Glutamatergic neuron (in vitro differentiated cells): Measurements from ENCODE around the gene CBX5. TPM values are rescaled to one million over a fixed set of nuclear protein-coding genes. Genes with fewer than 3 reads are reported as not detected.
"Not testable (repeated sequence)": the region's sequence is repeated elsewhere in the genome, so short reads cannot be mapped to it uniquely, and the experiment has no call there.

Experiments used
- DNase-seq: peaks from one replicate; pipeline ENCODE4 v3.0.0; 2022
- H3K27ac Mint-ChIP-seq: one replicate; pipeline ENCODE4 v1.8.0; 2020; ENCODE audit warnings: mild to moderate bottlenecking, mixed read lengths, inconsistent platforms; ENCODE audit not compliant: unreplicated experiment
- H3K27me3 Mint-ChIP-seq: one replicate; pipeline ENCODE4 v1.8.0; 2020; ENCODE audit warnings: mild to moderate bottlenecking, moderate library complexity, mixed read lengths, inconsistent platforms; ENCODE audit not compliant: unreplicated experiment
- H3K36me3 Mint-ChIP-seq: one replicate; pipeline ENCODE4 v1.8.0; 2020; ENCODE audit warnings: mild to moderate bottlenecking, mixed read lengths, inconsistent platforms; ENCODE audit not compliant: unreplicated experiment
- H3K4me1 Mint-ChIP-seq: one replicate; pipeline ENCODE4 v1.8.0; 2020; ENCODE audit warnings: mild to moderate bottlenecking, low read depth, mixed read lengths, inconsistent platforms; ENCODE audit not compliant: unreplicated experiment
- H3K4me3 Mint-ChIP-seq: one replicate; pipeline ENCODE4 v1.8.0; 2020; ENCODE audit warnings: mild to moderate bottlenecking, mixed read lengths, inconsistent platforms; ENCODE audit not compliant: unreplicated experiment
- H3K9me3 Mint-ChIP-seq: one replicate; pipeline ENCODE4 v1.8.0; 2020; ENCODE audit warnings: mild to moderate bottlenecking, moderate library complexity, mixed read lengths, inconsistent platforms; ENCODE audit not compliant: unreplicated experiment
- long read RNA-seq: library from polyadenylated mRNA; unstranded; transcript quantifications from one replicate; pipeline ENCODE4 v2.0.0, GENCODE V29; 2020; ENCODE audit not compliant: unreplicated experiment
- total RNA-seq: library from RNA; stranded (reverse); fragmentation: NEBNext Ultra II Directional; extraction: Animal tissue kit (Norgen Biotek cat#: 25700); gene quantifications from one replicate; pipeline ENCODE4 v1.2.1, GENCODE V29; 2021; ENCODE audit not compliant: unreplicated experiment
- TF ChIP-seq, protein P1 (sequence below): fragments of 200-600 bp; sonication (generic); IDR thresholded peaks from one replicate; pipeline ENCODE4 v1.5.0; 2021; ENCODE audit not compliant: partially characterized antibody, unreplicated experiment

Gene CBX5
- total RNA-seq: 225 TPM
- long read RNA-seq, full-length matches to known transcripts: 25 of 32 reads
- long read RNA-seq, partial matches to known transcripts: 4 of 32 reads
- long read RNA-seq, other reads (novel, unspliced or antisense): 3 of 32 reads

DNA sequence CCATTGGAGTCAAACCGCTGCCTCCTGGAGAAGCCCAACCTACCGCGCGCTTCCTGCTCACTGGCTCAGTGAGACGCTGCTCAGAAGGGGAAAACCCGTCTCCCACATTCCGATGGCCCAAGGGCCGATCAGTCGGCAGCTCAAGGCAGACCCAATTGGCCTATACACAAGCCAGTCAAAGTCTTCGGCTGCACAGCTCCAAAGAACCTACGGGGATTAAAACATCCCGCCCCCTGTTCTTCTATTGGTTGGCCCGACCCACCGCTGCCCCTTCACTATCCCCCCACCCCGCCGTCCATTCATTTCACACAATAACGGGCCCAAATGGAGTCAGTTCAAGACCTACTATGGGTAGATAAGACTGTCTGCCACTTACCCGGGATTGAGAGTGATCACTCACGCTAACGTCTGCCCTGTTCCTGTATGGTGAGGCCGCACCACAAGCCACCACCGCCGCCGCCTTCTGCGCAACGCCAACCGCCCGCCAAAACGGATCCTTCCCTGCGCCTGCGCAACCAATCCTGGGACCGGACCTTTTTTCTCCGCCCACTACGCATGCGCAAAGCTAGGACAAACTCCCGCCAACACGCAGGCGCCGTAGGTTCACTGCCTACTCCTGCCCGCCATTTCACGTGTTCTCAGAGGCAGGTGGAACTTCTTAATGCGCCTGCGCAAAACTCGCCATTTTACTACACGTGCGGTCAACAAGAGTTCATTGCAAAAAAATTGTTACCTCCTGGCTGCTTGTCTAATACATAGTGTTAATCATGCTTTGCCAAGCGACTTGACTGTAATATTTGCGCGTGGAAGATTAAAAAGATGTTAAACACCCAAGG lies at the start of gene CBX5:
CBX5 (minus strand) TSS at position 491 of the 836 bp plus-strand sequence. CDS start 22,472 bp downstream, outside the sequence.
- TF ChIP-seq, protein P1, sequence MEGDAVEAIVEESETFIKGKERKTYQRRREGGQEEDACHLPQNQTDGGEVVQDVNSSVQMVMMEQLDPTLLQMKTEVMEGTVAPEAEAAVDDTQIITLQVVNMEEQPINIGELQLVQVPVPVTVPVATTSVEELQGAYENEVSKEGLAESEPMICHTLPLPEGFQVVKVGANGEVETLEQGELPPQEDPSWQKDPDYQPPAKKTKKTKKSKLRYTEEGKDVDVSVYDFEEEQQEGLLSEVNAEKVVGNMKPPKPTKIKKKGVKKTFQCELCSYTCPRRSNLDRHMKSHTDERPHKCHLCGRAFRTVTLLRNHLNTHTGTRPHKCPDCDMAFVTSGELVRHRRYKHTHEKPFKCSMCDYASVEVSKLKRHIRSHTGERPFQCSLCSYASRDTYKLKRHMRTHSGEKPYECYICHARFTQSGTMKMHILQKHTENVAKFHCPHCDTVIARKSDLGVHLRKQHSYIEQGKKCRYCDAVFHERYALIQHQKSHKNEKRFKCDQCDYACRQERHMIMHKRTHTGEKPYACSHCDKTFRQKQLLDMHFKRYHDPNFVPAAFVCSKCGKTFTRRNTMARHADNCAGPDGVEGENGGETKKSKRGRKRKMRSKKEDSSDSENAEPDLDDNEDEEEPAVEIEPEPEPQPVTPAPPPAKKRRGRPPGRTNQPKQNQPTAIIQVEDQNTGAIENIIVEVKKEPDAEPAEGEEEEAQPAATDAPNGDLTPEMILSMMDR: no peak
- peak; percentile 99 for DNase-seq
- Mint-ChIP-seq H3K4me1 (peaks cover 39% of the 10 kb centered on the region), H3K36me3 (no peaks in the 10 kb centered on the region), H3K27me3 (peaks cover 2% of the 10 kb centered on the region), H3K27ac (no peak within 1 kb of the TSS), H3K9me3 (no peaks in the 10 kb centered on the region), H3K4me3 (no peak within 1 kb of the TSS)

DNA sequence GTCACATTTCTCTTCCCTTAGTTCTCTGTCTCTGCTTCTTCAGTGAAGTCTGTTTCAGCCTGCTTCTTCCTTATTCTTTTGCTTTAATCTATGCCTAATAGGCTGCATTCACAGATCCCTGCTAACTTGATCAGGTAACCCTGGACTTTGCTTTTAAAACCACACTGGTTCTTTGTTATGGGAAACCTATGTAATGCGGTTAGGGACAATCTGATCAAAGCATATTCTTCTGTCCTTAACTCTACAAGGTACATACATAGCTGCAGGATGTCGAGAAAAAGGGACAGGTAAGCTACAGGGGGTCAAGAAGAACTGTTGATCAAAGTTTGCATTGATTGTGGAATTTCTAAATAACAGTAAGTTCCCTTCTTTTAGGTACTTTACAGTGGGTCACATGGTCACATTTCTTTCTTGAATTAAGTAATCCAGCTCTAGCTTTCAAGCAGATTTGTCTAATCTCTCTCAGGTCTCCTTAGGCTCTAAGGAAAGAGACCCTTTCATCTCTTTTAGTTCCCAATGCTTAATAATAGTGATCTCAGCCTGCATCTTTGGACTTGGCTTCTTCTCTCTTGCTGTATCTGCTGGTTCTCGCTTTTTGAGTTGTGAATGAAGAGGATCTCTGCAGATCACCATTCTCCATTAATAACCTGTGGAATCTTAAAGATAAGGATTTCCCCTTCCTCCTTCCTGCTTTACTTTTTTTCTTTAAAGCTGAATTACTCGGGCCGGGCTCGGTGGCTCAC lies 48.8 kb upstream of the CBX5 start:
- Mint-ChIP-seq H3K4me1 (peaks cover 15% of the 10 kb centered on the region), H3K4me3 (no peak overlapping the region), H3K36me3 (no peaks in the 10 kb centered on the region), H3K9me3 (peaks cover 4% of the 10 kb centered on the region), H3K27ac (no peak overlapping the region), H3K27me3 (peaks cover 4% of the 10 kb centered on the region)
- DNase-seq: no peak
- TF ChIP-seq, protein P1: no peak

GRCh38 chr12:54325442-54326109 lies 45.7 kb upstream of the CBX5 start:
- not testable (repeated sequence) for H3K9me3 Mint-ChIP-seq, H3K36me3 Mint-ChIP-seq, H3K27me3 Mint-ChIP-seq, DNase-seq
- H3K4me3 Mint-ChIP-seq: peak overlapping the region; percentile 100
- H3K27ac Mint-ChIP-seq: peak overlapping the region; percentile 98
- H3K4me1 Mint-ChIP-seq: peaks cover 14% of the 10 kb centered on the region

- Mint-ChIP-seq H3K27ac (peak within 1 kb of the TSS; percentile 98), H3K9me3 (peaks cover 4% of the 10 kb centered on the region), H3K27me3 (peaks cover 3% of the 10 kb centered on the region), H3K4me3 (peak within 1 kb of the TSS; percentile 100), H3K36me3 (no peaks in the 10 kb centered on the region), H3K4me1 (peaks cover 7% of the 10 kb centered on the region)
- TF ChIP-seq, protein P1: peak; percentile 87
- DNase-seq: peak; percentile 88
Measured at GRCh38 chr12:54324617-54325441, 44.9 kb upstream of the CBX5 start, which contains the start of gene COPZ1. Gene COPZ1, plus strand, starts transcription at chr12:54325131. Its CDS starts 33 bp downstream, at chr12:54325164.
